Dedifferentiated amniotic fluid mesenchymal stem cell (primary cell): ENCODE measurements around the gene SHROOM3.
A peak's percentile ranks its signal among the peaks of the same experiment; 100 is the strongest.
"Not testable (repeated sequence)": the region's sequence is repeated elsewhere in the genome, so short reads cannot be mapped to it uniquely, and the experiment has no call there.

Experiments used
- DNase-seq: peaks from one replicate; pipeline ENCODE4 v3.0.0-alpha.2; 2016; ENCODE audit errors: extremely low spot score

The SHROOM3 gene

GRCh38 chr4:76445911-76446310 is 10.9 kb downstream of the SHROOM3 start:
- DNase-seq: no peak

DNA sequence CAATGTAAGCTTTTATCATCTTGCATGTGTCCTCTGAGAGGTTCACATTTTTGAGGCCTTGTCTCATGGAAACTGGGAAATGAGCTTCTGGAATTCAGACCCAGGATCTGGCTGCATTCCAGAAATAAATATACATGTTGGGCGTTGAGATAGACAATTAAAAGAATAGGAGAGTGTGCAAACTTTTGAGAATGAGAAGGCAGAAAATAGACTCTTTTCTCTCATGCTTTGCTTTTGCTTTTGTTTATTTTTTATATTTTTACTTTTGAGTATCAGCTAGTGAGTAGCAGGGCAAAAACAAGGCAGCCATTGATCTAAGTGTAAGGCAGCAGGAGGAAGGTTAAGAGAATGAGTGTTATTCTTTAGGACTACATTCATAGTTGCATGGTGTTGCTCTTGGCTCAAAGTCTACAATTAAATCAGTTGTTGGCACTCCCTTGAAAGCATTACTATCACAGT is 12.4 kb downstream of the SHROOM3 start:
- peak; percentile 57 for DNase-seq

- no peak for DNase-seq
Observed at GRCh38 chr4:76448211-76448610, 13.2 kb downstream of the SHROOM3 start.

GRCh38 chr4:76449362-76449767 is 14.3 kb downstream of the SHROOM3 start:
- no peak for DNase-seq

DNA sequence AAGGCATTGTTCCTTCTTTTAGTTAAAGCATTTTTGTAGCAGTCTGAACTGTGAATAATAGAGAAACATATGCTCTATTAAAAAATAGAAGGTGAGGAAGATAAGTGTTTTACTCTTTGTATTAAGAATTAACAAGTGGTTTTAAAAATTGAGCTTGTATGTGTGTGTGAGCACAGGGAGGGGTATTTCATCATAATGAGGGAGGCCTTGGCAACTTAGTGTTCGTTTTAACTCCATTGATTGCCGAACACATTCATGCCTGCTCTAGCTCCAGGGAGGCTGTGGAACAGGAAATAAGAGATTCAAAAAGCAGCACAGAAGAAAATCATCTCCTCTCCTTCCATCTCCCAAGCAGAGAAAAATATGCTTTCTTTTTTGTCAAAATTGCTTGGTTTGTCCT is 14.8 kb downstream of the SHROOM3 start:
- DNase-seq: no peak

DNA sequence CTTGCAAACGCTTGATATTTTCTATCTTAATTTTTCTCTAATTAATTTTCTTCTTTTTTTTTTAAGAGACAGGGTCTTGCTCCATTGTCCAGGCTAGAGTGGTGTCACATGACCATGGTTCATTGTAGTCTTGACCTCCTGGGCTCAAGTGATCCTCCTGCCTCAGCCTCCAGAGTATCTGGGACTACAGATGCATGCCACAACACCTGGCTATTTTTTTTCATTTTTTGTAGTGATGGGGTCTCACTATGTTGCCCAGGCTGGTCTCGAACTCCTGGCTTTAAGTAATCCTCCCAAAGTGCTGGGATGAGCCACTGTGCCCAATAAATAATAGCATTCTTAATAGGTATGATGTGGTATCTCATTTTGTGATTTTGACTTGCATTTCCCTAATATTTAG is 18.2 kb downstream of the SHROOM3 start:
- DNase-seq: no peak

- not testable (repeated sequence) for DNase-seq
Observed at GRCh38 chr4:76454073-76454472, 19.0 kb downstream of the SHROOM3 start.

DNA sequence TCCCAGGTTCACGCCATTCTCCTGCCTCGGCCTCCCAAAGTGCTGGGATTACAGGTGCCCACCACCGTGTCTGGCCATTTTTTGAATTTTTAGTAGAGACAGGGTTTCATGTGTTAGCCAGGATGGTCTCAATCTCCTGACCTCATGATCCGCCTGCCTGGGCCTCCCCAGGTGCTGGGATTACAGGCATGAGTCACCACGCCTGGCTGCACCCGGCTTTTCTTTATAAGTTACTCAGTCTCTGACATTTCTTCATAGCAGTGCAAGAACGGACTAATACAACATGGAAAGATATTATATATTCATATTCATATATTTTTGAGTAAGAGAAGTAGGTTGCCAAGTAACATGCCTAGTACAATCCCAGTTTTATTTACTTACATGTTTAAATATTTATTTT is 22.9 kb downstream of the SHROOM3 start:
- no peak for DNase-seq

- DNase-seq: no peak
Observed at GRCh38 chr4:76458297-76458696, 23.3 kb downstream of the SHROOM3 start.

DNA sequence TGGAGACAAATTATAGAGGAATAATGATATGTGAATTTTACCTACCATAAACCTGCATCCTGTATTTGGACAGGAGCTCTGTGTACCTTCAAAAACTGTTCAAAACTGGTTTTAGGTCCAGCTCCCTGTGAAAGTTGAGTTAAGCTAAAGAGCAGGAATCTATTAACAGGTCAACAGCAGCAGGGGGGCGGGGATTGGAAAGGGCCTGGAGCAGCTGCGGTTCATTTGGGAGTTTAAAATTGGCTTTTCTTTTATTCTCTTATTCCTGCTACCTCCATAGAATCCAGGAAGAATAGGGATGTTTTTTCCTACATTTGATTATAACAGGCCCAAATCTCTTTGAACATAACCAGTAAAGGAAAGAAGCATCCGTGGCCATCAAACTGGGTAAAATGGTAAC is 23.8 kb downstream of the SHROOM3 start:
- DNase-seq: no peak

DNA sequence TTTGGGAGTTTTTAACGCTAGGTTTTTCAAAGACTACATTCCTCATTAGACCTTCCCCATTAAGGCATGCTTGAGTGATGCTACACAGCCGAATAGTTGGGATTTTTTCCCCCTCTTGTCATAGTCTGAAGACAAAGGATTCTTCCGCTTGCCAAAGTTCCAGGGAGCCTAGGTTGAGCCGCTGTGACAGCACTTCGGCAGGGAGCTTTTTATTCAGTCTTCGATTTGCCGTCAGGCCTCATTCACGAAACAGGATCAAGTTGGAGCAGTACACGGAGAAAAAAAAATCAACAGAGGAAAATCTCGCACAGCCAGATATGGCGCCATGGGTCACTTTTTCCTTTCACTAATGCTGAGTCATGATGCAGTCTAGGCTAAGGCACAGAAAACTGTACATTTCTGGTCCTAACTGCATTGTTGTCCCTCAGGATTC is 24.3 kb downstream of the SHROOM3 start:
- no peak for DNase-seq

DNA sequence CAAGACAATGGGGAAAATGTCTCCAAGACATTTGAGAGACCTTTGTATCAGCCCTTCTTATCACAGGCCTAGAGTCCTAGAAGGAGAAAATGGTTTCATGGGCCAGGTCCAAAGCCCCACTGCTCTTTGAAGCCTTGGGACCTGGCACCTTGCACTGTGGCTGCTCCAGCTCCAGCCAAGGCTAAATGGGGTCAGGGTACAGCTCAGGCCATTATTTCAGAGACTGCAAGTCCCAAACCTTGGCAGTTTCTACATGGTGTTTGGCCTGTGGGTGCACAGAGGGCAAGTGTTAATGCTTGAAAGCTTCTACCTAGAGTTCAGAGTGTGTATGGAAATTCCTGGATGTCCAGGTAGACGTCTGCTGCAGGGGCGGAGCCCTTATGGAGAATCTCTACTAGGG is 28.5 kb downstream of the SHROOM3 start:
- DNase-seq: no peak

DNA sequence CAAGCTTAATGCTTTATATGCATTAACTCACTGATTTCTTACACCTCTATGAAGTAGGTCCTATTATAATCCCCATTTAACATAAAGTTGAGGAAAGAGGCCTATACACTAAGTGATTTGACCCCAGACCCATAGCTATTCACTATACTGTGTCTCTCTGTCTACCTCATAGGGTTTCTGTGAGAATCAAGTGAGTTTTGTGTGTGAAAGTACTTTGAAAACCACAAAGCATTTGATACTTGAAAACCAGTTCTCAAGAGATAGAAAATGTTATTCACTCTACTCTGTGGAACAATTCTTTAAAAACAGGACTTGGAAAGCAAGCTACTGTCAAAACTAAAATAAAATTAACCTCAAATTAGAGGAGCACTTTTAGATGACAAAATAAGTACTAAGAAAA is 35.0 kb downstream of the SHROOM3 start:
- DNase-seq: no peak

DNA sequence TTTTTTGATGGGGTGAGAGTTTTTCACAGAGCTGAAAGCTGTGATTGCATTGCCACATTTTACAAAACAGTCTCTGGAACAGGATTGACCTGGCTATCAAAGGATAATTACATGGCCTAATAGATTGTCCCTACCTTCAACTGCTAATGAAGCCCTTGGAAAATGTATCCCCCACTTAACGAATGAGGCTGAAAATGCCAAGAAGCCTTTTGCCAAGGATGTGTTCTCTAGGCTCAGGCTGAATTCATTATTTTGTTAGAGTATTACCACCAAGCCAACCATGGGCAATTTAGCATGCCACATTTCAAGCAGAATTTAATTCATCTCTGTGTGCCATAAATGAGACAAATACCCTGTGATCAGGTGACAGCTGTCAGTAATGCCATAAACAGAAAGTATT is 35.5 kb downstream of the SHROOM3 start:
- DNase-seq: no peak

GRCh38 chr4:76476571-76476970 is 41.5 kb downstream of the SHROOM3 start:
- no peak for DNase-seq

DNA sequence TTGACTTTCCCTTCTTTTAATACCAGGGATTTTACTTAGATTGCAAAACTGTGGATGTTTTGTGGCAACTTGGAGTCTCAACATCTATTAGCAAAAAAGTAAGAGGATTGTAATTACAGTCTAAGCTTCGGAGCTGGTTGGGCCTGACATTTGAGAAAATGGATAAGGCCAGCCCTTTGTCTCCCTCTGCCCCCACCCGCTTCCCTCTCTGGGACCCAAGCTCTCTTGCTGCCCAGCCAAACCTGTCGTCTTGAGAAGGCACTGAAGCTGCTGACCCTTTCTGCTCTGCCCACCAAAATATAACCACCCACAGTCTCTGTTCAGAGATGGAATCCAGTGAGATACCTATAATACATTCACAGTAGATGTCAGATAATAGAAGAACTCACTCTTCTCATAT is 49.6 kb downstream of the SHROOM3 start:
- DNase-seq: no peak

GRCh38 chr4:76485450-76485849 is 50.4 kb downstream of the SHROOM3 start:
- no peak for DNase-seq

- DNase-seq: no peak
Observed at GRCh38 chr4:76486588-76487276, 51.7 kb downstream of the SHROOM3 start.

DNA sequence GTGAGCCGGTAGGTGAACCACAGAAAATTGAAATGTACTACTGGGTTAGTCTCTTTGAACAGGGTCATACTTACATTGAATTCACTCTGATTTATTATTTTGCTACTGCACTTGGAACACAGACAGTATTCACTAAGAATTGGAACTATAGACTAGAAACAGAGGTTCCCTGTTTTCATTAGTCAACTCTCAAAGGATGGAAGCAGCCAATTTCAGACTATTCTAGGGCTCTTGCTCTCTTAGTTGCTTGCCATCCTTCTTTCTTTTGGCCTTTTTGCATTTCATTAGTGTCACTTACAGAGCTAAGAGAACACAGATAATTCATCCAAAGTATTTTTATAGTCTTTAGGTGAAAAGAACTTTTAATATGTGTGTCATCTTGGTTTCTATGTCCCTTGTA is 52.6 kb downstream of the SHROOM3 start:
- DNase-seq: no peak

GRCh38 chr4:76488455-76488854 is 53.4 kb downstream of the SHROOM3 start:
- DNase-seq: no peak

GRCh38 chr4:76488888-76489685 is 54.1 kb downstream of the SHROOM3 start:
- no peak for DNase-seq

GRCh38 chr4:76489686-76490161 is 54.7 kb downstream of the SHROOM3 start:
- no peak for DNase-seq

DNA sequence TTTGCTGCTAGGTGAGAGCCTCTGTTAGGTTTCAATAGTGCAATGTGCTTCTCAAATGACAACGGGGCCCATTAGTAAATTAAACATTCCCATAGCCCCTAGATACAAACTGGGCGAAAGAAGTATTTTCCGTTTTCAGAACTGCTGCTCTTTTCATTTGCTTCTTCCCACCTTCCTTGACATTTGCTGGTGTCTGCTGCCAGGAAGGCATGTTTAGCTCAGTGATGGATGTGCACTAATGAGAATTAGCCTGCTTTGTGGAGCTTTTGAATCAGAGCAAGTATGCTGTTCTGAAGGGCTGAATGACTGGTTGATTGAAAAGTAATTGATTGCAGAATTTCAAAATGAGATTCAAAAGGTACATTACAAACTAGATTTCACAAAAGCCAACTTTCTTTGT is 57.0 kb downstream of the SHROOM3 start:
- DNase-seq: no peak
